ENCODE results near the gene PRPH. TPM values are rescaled to one million over a fixed set of nuclear protein-coding genes. Genes with fewer than 3 reads are reported as not detected.

The PRPH gene
- total and polyA plus RNA-seq, 11 donors = 0.11 to 0.70 (median 0.40) TPM; not detected in 5

GRCh38 chr12:49339464-49339861 is 44.5 kb downstream of the PRPH start:
- intact Hi-C loops (cut with DNase I) = loop anchor here in 6 of 10 donors (2.0 to 5.0 kb wide), 3 partner anchors 47 to 52 kb away; no protein-coding TSS in a partner anchor
- DNase-seq (no peak), ATAC-seq (no peak)
- H3K4me1 ChIP-seq = peaks cover 6 to 42% (median 21%) of the 10 kb centered on the region in 12 donors
- TF ChIP-seq CTCF (IDR thresholded peaks at IDR 0.05) = no peak
- no peak for TF ChIP-seq POLR2A (IDR thresholded peaks at IDR 0.05)
- H3K27me3 ChIP-seq = peaks cover 27 to 86% (median 57%) of the 10 kb centered on the region in 9 donors
- H3K27ac ChIP-seq = no peak overlapping the region
- H3K9me3 ChIP-seq = no peaks in the 10 kb centered on the region
- WGBS, 4 donors = 54 to 61% (median 59%) methylated on average over 5 of the region's 5 CpGs
- H3K36me3 ChIP-seq = no peaks in the 10 kb centered on the region
- H3K4me3 ChIP-seq = no peak overlapping the region

DNA sequence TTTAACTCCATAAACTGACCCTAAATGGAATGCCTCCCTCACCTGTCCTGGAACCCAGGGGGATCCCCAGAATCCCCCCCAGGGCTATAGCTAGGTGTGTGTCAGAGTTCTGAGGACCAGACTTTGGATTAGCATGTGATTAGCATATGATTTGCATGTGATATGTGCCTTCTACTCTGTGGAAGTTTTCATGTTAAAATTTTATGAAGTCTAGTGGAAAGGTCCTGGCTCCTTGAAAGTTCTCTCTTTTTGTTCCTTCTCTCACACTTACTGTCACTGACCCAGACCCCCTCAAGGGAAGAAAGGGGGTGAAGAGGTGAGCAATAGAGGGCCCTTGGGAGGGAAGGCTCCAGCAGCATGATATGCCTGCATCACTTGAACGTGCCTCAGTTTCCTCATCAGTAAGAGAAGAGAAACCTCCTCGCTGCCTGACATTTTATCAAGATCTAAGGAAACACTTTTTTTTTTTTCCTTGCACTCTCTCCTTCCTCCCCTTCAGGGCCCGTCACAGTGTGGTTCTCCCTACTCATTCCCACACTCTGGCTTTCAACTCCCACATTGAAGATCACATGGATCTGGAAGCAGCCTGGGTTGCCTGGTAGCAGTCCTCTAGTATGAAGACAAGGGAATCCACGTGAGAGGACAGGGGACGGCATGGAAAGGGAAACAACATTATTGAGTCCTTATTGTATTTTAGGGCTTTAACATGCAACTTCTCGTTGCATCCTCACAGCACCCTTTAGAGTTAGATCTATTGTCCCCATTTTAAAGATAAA is 45.3 kb downstream of the PRPH start:
- Histone ChIP-seq H3K36me3 (no peaks in the 10 kb centered on the region), H3K9me3 (no peaks in the 10 kb centered on the region), H3K4me1 (peaks cover 6 to 48% (median 25%) of the 10 kb centered on the region in 12 donors), H3K27me3 (peaks cover 28 to 86% (median 57%) of the 10 kb centered on the region in 9 donors), H3K27ac (no peak overlapping the region), H3K4me3 (no peak overlapping the region)
- TF ChIP-seq CTCF (IDR thresholded peaks at IDR 0.05) = no peak
- TF ChIP-seq POLR2A (IDR thresholded peaks at IDR 0.05) = no peak
- DNase-seq = no peak
- 61 to 75% (median 67%) methylated on average over 6 of the region's 6 CpGs for whole genome bisulfite sequencing, 4 donors
- no peak for ATAC-seq
- intact Hi-C loops (cut with DNase I) = loop anchor here in 2 of 10 donors (5.0 kb wide), 1 partner anchor 53 kb away; no protein-coding TSS in a partner anchor

DNA sequence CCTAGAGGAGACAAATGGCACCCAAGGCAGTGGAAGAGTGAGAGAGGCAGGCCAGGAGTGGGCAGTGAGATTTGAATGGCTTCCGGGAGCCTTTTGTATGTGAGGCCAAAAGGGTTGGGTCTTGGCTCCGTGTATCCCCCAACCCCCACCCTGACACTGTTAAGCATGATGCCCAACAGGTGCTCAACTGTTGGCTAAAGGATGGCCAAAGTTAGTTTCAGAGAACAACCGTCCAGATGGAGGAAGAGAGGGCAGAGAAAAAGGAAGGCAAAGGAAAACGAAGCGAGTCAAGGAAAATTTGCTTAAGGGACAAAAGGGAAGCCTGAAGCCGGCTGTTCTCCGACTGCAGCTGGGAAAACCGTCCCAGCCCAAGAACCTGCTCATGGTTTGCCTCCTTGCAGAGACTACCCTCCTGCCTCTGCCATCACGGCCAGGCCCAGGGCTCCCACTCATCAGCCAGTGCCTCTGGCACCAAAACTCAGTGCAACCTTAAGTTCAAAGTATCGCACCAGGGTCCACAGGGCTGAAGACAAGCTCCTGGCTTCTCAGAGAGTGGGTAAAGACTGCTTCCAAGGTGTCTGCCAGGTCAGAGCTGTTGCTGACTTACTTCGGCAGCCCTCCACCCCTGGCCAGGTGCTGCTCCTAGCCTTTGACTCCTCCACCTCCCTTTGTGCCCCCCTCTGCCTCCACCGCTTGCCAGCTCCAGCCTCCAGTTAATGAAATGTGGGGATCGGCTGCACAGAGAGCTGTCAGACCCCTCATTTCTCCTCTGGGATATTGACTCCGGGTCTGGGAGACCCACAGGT is 46.2 kb downstream of the PRPH start:
- DNase-seq (no peak), ATAC-seq (no peak)
- Histone ChIP-seq H3K36me3 (no peaks in the 10 kb centered on the region), H3K4me1 (peaks cover 6 to 53% (median 34%) of the 10 kb centered on the region in 12 donors), H3K27me3 (peaks cover 29 to 86% (median 57%) of the 10 kb centered on the region in 9 donors), H3K27ac (no peak overlapping the region), H3K4me3 (no peak overlapping the region), H3K9me3 (no peaks in the 10 kb centered on the region)
- 43 to 55% (median 51%) methylated on average over 14 of the region's 14 CpGs for WGBS, 4 donors
- TF ChIP-seq POLR2A (IDR thresholded peaks at IDR 0.05) (no peak), CTCF (IDR thresholded peaks at IDR 0.05) (no peak)
- intact Hi-C loops (cut with DNase I) = loop anchor here in 2 of 10 donors (5.0 kb wide), 1 partner anchor 54 kb away; no protein-coding TSS in a partner anchor

DNA sequence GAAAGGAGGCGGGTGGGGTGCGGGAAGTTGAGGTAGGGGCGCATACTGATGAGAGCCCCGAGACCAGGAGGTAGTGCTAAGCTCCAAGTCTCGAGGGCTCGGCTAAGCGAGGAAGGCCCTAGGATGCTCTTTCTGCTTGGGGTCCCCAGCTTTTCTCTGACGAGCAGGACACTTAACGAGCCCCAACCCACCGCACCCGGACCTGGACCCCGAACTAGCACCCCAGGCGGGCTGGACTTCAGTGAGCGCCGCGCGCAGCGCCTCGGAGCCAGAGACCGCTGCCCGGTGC is 46.8 kb downstream of the PRPH start:
- H3K27ac ChIP-seq = no peak overlapping the region
- WGBS, 4 donors = 20 to 38% (median 28%) methylated on average over 21 of the region's 21 CpGs
- H3K36me3 ChIP-seq = no peaks in the 10 kb centered on the region
- peak overlapping the region in 9 of 12 donors; percentile 43 to 62 (median 53) for H3K4me3 ChIP-seq
- H3K9me3 ChIP-seq = no peaks in the 10 kb centered on the region
- H3K4me1 ChIP-seq = peaks cover 10 to 53% (median 39%) of the 10 kb centered on the region in 12 donors
- no peak for TF ChIP-seq CTCF (IDR thresholded peaks at IDR 0.05)
- no peak for TF ChIP-seq POLR2A (IDR thresholded peaks at IDR 0.05)
- peaks cover 29 to 86% (median 57%) of the 10 kb centered on the region in 9 donors for H3K27me3 ChIP-seq
- no peak for DNase-seq
- intact Hi-C loops (cut with DNase I) = loop anchor here in 2 of 10 donors (5.0 kb wide), 1 partner anchor 54 kb away; no protein-coding TSS in a partner anchor
- no peak for ATAC-seq

Data from heart left ventricle (tissue), 16 donors.